Nephron (organoid): Measurements from ENCODE around the gene NAB2.
"Not testable (repeated sequence)": the region's sequence is repeated elsewhere in the genome, so short reads cannot be mapped to it uniquely, and the experiment has no call there.

Experiments
- H3K27ac Mint-ChIP-seq, 3 experiments: 2 replicates each; pipeline ENCODE4 v1.8.0; 2020; ENCODE audit warnings: mixed read lengths in 3 of 3, mild to moderate bottlenecking in 2 of 3, moderate library complexity in 1 of 3
- H3K27me3 Mint-ChIP-seq: 2 replicates; pipeline ENCODE4 v1.8.0; 2021; ENCODE audit warnings: low read depth, mild to moderate bottlenecking, moderate library complexity, mixed read lengths
- H3K36me3 Mint-ChIP-seq: 2 replicates; pipeline ENCODE4 v1.8.0; 2020; ENCODE audit warnings: low read depth, mixed read lengths
- H3K4me1 Mint-ChIP-seq: 2 replicates; pipeline ENCODE4 v1.8.0; 2020; ENCODE audit warnings: mixed read lengths
- H3K4me3 Mint-ChIP-seq, 3 experiments: 2 replicates each; pipeline ENCODE4 v1.8.0; 2020; ENCODE audit warnings: mild to moderate bottlenecking in 3 of 3, mixed read lengths in 3 of 3, moderate library complexity in 2 of 3
- H3K9me3 Mint-ChIP-seq: 2 replicates; pipeline ENCODE4 v1.8.0; 2020; ENCODE audit warnings: mixed read lengths
- CTCF ChIP-seq, 3 experiments: fragments of 200-600 bp; sonication (generic); IDR thresholded peaks; one replicate each; pipeline ENCODE4 v1.5.0; 2021; ENCODE audit warnings: antibody characterized with exemption in 3 of 3; ENCODE audit not compliant: unreplicated experiment in 3 of 3

The NAB2 gene

DNA sequence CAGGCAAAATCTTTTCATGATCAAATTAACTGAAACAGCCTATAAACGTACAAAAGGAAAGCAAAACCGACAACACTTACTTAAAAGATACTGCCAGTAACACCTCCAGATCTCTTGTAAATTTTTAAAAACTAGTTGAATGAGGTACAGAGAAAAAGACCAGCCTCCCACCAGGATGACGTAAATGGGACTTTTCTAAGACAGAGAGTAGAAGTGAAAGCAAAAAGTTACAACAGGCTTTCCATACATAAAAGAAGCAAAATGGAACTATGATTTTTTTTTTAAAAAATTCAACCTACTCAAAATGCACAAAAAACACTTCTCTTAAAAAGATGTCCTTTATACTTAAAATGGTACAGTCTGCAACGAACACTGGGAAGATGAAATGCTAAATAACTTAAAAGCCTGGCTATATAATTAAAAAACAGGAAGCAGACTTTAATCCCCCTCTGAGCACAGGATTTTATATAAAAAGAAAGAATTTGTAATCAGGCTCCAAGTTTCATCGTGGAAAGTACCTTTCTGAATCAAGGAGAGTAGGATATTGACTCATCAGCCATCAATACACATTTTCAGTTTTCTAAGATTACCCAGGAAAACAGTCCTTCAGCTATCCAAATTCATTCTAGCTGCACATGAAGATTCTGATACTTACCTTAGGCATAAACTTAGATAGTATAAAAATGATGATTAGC is 24.8 kb upstream of the NAB2 start:
- H3K27ac Mint-ChIP-seq, result no peak overlapping the region
- no peak for TF ChIP-seq CTCF (IDR thresholded peaks at IDR 0.05; ENCODE audit: unreplicated experiment in 3 of 3)
- H3K4me3 Mint-ChIP-seq, result no peak overlapping the region
- H3K9me3 Mint-ChIP-seq, result no peaks in the 10 kb centered on the region
- peaks cover 40% of the 10 kb centered on the region for H3K36me3 Mint-ChIP-seq
- no peaks in the 10 kb centered on the region for H3K4me1 Mint-ChIP-seq
- no peaks in the 10 kb centered on the region for H3K27me3 Mint-ChIP-seq

- no peak for TF ChIP-seq CTCF (IDR thresholded peaks at IDR 0.05; ENCODE audit: unreplicated experiment in 3 of 3)
- H3K27ac Mint-ChIP-seq, result no peak overlapping the region
- no peaks in the 10 kb centered on the region for H3K27me3 Mint-ChIP-seq
- peaks cover 43% of the 10 kb centered on the region for H3K36me3 Mint-ChIP-seq
- H3K4me3 Mint-ChIP-seq, result no peak overlapping the region
- no peaks in the 10 kb centered on the region for H3K9me3 Mint-ChIP-seq
- peaks cover 7% of the 10 kb centered on the region for H3K4me1 Mint-ChIP-seq
Measured at GRCh38 chr12:57066245-57066644, 22.7 kb upstream of the NAB2 start.

DNA sequence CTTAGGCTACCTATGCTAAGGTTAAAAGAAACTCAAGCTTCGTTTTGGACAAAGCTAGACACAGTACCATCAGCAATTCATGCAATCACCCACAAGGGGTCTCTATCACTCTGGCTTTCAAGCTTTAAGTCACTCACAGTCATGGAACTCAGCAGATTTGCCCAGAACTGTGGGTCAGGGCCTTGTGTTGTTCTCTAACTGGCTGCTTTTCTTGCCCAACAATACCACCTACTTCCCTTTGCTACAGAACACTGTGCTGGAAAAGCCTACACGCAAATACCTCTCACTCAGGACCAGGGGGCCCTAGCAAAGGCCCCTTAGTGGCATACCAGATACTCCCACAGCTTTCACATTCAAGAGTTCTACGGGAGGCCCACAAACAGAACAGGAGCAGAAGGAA is 19.4 kb upstream of the NAB2 start:
- TF ChIP-seq CTCF (IDR thresholded peaks at IDR 0.05; ENCODE audit: unreplicated experiment in 3 of 3), result peak; percentile 85 to 94 (median 87)
- no peaks in the 10 kb centered on the region for H3K9me3 Mint-ChIP-seq
- no peaks in the 10 kb centered on the region for H3K27me3 Mint-ChIP-seq
- H3K27ac Mint-ChIP-seq, result peak overlapping the region; percentile 92 to 97 (median 97)
- H3K36me3 Mint-ChIP-seq, result peaks cover 39% of the 10 kb centered on the region
- no peak overlapping the region for H3K4me3 Mint-ChIP-seq
- H3K4me1 Mint-ChIP-seq, result peaks cover 13% of the 10 kb centered on the region

- H3K27ac Mint-ChIP-seq, result peak overlapping the region in 2 of 3 experiments; percentile 7 to 25
- H3K36me3 Mint-ChIP-seq, result peaks cover 29% of the 10 kb centered on the region
- H3K9me3 Mint-ChIP-seq, result no peaks in the 10 kb centered on the region
- peak overlapping the region in 1 of 3 experiments; percentile 50 for H3K4me3 Mint-ChIP-seq
- H3K27me3 Mint-ChIP-seq, result no peaks in the 10 kb centered on the region
- peaks cover 13% of the 10 kb centered on the region for H3K4me1 Mint-ChIP-seq
- no peak for TF ChIP-seq CTCF (IDR thresholded peaks at IDR 0.05; ENCODE audit: unreplicated experiment in 3 of 3)
Measured at GRCh38 chr12:57072661-57073060, 16.3 kb upstream of the NAB2 start.

DNA sequence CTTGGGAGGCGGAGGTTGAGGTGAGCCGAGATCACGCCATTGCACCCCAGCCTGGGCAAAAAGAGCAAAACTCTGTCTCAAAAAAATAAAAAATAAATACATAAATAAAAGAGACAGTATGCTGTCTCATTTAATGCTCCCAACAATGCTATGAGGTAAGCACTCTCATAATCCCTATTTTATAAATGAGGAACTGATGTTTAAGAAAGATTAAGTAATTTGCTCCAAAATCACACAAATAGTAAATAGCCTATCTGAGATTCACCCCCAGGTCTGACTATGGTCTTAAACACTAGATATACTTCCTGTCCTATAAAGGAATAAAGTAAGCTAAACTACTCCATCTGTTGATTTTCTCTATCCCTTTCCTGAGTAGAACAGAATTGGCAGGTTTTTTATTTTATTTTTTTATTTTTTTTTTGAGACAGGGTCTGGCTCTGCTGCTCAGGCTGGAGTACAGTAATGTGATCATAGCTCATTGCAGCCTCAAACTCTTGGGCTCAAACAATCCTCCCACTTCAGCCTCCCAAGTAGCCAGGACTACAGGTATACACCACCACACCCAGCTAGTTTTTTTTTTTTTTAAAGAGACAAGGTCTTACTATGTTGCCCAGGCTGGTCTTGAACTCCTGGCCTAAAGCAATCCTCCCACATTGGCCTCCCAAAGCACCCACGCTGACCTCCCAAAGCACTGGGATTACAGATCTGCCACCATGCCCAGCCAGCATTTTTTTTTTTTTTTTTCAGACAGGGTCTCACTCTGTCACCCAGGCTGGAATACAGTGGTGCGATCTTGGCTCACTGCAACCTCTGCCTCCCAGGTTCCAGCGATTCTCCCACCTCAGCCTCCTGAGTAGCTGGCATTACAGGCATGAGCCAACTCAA is 15.1 kb upstream of the NAB2 start:
- not testable (repeated sequence) for H3K4me3 Mint-ChIP-seq, H3K9me3 Mint-ChIP-seq, H3K27me3 Mint-ChIP-seq, H3K27ac Mint-ChIP-seq
- Mint-ChIP-seq H3K4me1 (peaks cover 17% of the 10 kb centered on the region), H3K36me3 (peaks cover 22% of the 10 kb centered on the region)

DNA sequence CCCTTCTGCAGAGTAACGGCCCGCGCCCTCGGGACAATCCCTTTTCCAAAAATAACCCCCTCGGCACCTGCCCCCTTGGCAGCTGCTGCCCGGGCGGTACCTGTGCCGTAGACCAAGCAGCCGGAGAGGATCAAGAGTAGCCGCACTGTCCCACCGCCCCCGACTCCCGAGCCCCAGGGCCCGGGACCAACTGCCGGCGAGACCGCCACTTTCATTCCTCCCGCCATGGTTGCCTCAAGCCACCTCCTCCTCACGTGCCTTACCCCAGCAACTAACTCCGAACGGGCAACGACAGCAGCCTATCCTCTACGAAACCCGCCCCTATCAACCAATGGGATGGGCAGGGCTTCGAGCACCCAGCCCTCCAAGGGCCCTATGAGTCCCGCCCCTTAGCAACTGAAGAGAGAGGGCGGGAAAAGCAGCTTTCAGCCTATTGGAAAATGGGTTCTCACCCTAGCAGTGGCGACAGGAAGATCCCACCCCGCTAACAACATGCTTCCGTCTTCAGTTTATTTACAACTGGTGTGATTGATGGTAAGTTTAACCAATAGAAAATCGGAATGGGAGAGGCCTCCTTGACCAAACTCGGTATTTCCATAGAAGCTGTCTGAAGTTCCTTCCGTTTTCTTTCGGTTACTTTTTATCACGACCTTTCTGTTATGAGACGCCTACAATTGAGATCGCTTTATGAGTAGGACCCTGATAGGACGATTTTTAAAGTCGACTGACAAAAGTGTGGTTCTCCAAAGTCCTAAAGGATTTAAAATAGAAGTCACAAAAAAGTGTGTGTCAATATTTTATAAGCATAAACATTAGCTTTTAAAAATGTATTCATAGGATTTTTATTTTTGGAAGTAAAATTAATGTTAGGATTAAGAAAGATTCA is 10.2 kb upstream of the NAB2 start, which contains the start of gene NEMP1:
NEMP1 (minus strand) TSS at position 273 of the 886 bp plus-strand sequence; CDS start at position 227, 46 bp downstream.
- H3K9me3 Mint-ChIP-seq, result no peaks in the 10 kb centered on the region
- no peaks in the 10 kb centered on the region for H3K27me3 Mint-ChIP-seq
- peaks cover 21% of the 10 kb centered on the region for H3K4me1 Mint-ChIP-seq
- H3K27ac Mint-ChIP-seq, result peak within 1 kb of the TSS; percentile 84 to 95 (median 95)
- H3K36me3 Mint-ChIP-seq, result no peaks in the 10 kb centered on the region
- no peak for TF ChIP-seq CTCF (IDR thresholded peaks at IDR 0.05; ENCODE audit: unreplicated experiment in 3 of 3)
- H3K4me3 Mint-ChIP-seq, result peak within 1 kb of the TSS; percentile 91 to 93 (median 91)
